Loucy (cell line): Measurements from ENCODE around the gene PPM1M.
A peak's percentile ranks its signal among the peaks of the same experiment; 100 is the strongest.

Experiments
- H2AFZ ChIP-seq: fragments of 200-600 bp; sonication (generic); 2 replicates; pipeline ENCODE4 v1.6.0; 2016; ENCODE audit warnings: antibody characterized with exemption, mild to moderate bottlenecking, low read length, moderate library complexity
- H3F3A ChIP-seq: fragments of 200-600 bp; 2 replicates; pipeline ENCODE4 v1.6.0; 2016; ENCODE audit warnings: antibody characterized with exemption, low read depth, mild to moderate bottlenecking
- H3K27me3 ChIP-seq: fragments of 200-600 bp; sonication (generic); 2 replicates; pipeline ENCODE4 v1.6.1; 2014; ENCODE audit warnings: low read length, mild to moderate bottlenecking; ENCODE audit not compliant: insufficient read depth, poor library complexity, severe bottlenecking
- H3K36me3 ChIP-seq: fragments of 200-600 bp; sonication (generic); 2 replicates; pipeline ENCODE4 v1.6.1; 2016; ENCODE audit warnings: low read length; ENCODE audit not compliant: insufficient read depth
- H3K4me1 ChIP-seq: fragments of 200-600 bp; sonication (generic); 2 replicates; pipeline ENCODE4 v1.5.1; 2014; ENCODE audit warnings: low read length, mild to moderate bottlenecking; ENCODE audit not compliant: insufficient read depth, poor library complexity, severe bottlenecking
- H3K4me2 ChIP-seq: fragments of 200-600 bp; sonication (generic); 2 replicates; pipeline ENCODE4 v1.6.0; 2014; ENCODE audit warnings: antibody characterized with exemption, low read length, low read depth, mild to moderate bottlenecking; ENCODE audit not compliant: poor library complexity, severe bottlenecking
- H3K4me3 ChIP-seq: fragments of 200-600 bp; sonication (generic); 2 replicates; pipeline ENCODE4 v1.5.1; 2014; ENCODE audit warnings: low read length, mild to moderate bottlenecking, mixed read lengths; ENCODE audit not compliant: poor library complexity, severe bottlenecking
- H3K79me2 ChIP-seq: fragments of 200-600 bp; sonication (generic); 2 replicates; pipeline ENCODE4 v1.6.1; 2014; ENCODE audit warnings: low read length; ENCODE audit not compliant: insufficient read depth
- H3K9ac ChIP-seq: fragments of 200-600 bp; sonication (generic); 2 replicates; pipeline ENCODE4 v1.6.0; 2014; ENCODE audit warnings: mild to moderate bottlenecking, low read depth, low read length, moderate library complexity; ENCODE audit not compliant: poor library complexity, severe bottlenecking
- H3K9me2 ChIP-seq: fragments of 200-600 bp; sonication (generic); replicated peaks from 2 replicates; pipeline ENCODE4 v1.6.1; 2016; ENCODE audit warnings: low read depth, low read length, mixed read lengths
- H3K9me3 ChIP-seq: fragments of 200-600 bp; sonication (generic); 2 replicates; pipeline ENCODE4 v1.6.1; 2014; ENCODE audit warnings: mild to moderate bottlenecking, antibody characterized with exemption, low read length, low read depth; ENCODE audit not compliant: insufficient read depth
- H4K20me1 ChIP-seq: fragments of 200-600 bp; sonication (generic); 2 replicates; pipeline ENCODE4 v1.6.0; 2014; ENCODE audit warnings: antibody characterized with exemption, low read length, mild to moderate bottlenecking; ENCODE audit not compliant: insufficient read depth, poor library complexity, severe bottlenecking
- CTCF ChIP-seq: fragments of 200-600 bp; sonication (generic); conservative IDR thresholded peaks from 2 replicates; pipeline ENCODE4 v1.5.1; 2014; ENCODE audit warnings: mild to moderate bottlenecking, antibody characterized with exemption, low read length
- EZH2phosphoT487 ChIP-seq: fragments of 200-600 bp; IDR thresholded peaks from 2 replicates; pipeline ENCODE4 v1.6.1; 2018; ENCODE audit warnings: antibody characterized with exemption, mild to moderate bottlenecking, moderate library complexity, borderline replicate concordance

The PPM1M gene

DNA sequence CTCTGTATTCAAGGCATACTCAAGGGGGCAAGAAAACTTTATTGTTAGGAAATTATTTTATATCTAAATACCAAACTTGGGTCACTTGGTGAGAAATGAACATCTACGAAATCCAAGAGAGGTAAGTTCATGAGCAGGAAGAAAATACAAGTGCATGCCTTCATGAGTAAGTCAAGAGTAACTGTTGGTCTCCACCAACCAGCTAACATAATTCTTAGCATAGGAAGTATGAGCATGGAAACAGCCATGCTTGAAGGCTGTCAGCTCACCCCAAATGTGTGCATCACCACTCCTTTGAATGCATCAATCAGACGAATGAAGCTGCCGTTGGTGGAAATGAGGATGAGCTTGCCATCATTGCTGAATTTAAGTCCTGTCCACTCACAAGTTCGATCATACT is 13.9 kb downstream of the PPM1M start:
- H3K4me3 ChIP-seq: no peak overlapping the region
- H3K4me1 ChIP-seq: peaks cover under 1% of the 10 kb centered on the region
- H4K20me1 ChIP-seq: peaks cover 39% of the 10 kb centered on the region
- H3K9me3 ChIP-seq: no peaks in the 10 kb centered on the region
- no peaks in the 10 kb centered on the region for H3K9me2 ChIP-seq
- no peaks in the 10 kb centered on the region for H3F3A ChIP-seq
- peaks cover 97% of the 10 kb centered on the region for H3K36me3 ChIP-seq
- no peak overlapping the region for H3K9ac ChIP-seq
- no peak overlapping the region for H2AFZ ChIP-seq
- no peaks in the 10 kb centered on the region for H3K27me3 ChIP-seq
- peaks cover 54% of the 10 kb centered on the region for H3K79me2 ChIP-seq
- H3K4me2 ChIP-seq: no peak overlapping the region
- TF ChIP-seq EZH2phosphoT487 (no peak), CTCF (no peak)

GRCh38 chr3:52262447-52262846 is 16.9 kb downstream of the PPM1M start:
- TF ChIP-seq EZH2phosphoT487 (no peak), CTCF (no peak)
- Histone ChIP-seq H3K4me2 (no peak overlapping the region), H3K9me2 (no peaks in the 10 kb centered on the region), H3K36me3 (peaks cover 98% of the 10 kb centered on the region), H3K27me3 (no peaks in the 10 kb centered on the region), H3K4me3 (no peak overlapping the region), H3K79me2 (peaks cover 77% of the 10 kb centered on the region), H3F3A (0 out of 2 replicates have a peak, but pooled peaks cover 4% of the 10 kb centered on the region), H3K9ac (no peak overlapping the region), H3K9me3 (no peaks in the 10 kb centered on the region), H4K20me1 (peaks cover 59% of the 10 kb centered on the region), H3K4me1 (no peaks in the 10 kb centered on the region), H2AFZ (no peak overlapping the region)

DNA sequence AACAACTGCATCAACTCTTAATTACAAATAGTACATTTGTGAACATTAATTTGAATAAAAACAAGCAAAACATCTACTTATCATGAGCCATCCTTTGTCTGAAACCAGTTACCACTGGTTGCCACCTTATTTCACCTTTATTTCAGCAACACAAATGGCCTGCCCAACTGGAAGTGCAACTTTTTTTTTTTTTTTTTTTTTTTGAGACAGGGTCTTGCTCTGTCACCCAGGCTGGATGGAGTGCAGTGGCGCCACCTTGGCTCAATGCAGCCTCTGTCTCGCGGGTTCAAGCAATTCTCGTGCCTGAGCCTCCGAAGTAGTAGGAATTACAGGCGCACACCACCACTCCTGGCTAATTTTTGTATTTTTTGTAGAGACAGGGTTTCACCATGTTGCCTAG is 19.8 kb downstream of the PPM1M start:
- Histone ChIP-seq H3K36me3 (peaks cover 95% of the 10 kb centered on the region), H3K9me3 (no peaks in the 10 kb centered on the region), H3K4me2 (no peak overlapping the region), H3K9ac (no peak overlapping the region), H3K9me2 (no peaks in the 10 kb centered on the region), H3K4me3 (no peak overlapping the region), H3F3A (0 out of 2 replicates have a peak, but pooled peaks cover 4% of the 10 kb centered on the region), H3K79me2 (peaks cover 91% of the 10 kb centered on the region), H3K4me1 (peaks cover 2% of the 10 kb centered on the region), H2AFZ (no peak overlapping the region), H3K27me3 (no peaks in the 10 kb centered on the region), H4K20me1 (peaks cover 82% of the 10 kb centered on the region)
- TF ChIP-seq CTCF: peak; percentile 38
- TF ChIP-seq EZH2phosphoT487: no peak
